ENCODE results near the gene NCEH1.

- TF ChIP-seq STAT5B (CRISPR knock-in tag; IDR thresholded peaks at IDR 0.05) (no peak), CTCF (CRISPR knock-in tag; IDR thresholded peaks at IDR 0.05) (no peak), MED1 (CRISPR knock-in tag; IDR thresholded peaks at IDR 0.05) (no peak), JDP2 (CRISPR knock-in tag; IDR thresholded peaks at IDR 0.05; ENCODE audit: borderline replicate concordance) (no peak), REST (IDR thresholded peaks at IDR 0.05; ENCODE audit: borderline replicate concordance in 1 of 2, low read depth in 1 of 2, low read length in 2 of 2) (no peak), POLR2AphosphoS5 (IDR thresholded peaks at IDR 0.05; ENCODE audit: low read depth, low read length) (no peak), ZBTB49 (CRISPR knock-in tag; IDR thresholded peaks at IDR 0.05; ENCODE audit: borderline replicate concordance) (no peak), ZNF569 (CRISPR knock-in tag; IDR thresholded peaks at IDR 0.05; ENCODE audit: borderline replicate concordance) (no peak), TBP (CRISPR knock-in tag; IDR thresholded peaks at IDR 0.05) (no peak), TCF12 (IDR thresholded peaks at IDR 0.05) (no peak), TCF12 (CRISPR knock-in tag; IDR thresholded peaks at IDR 0.05) (no peak)
These were observed 58.8 kb downstream of the NCEH1 start for GRCh38 chr3:172651936-172652625.
